Measurements from ENCODE around the gene INTS7.
A peak's percentile ranks its signal among the peaks of the same experiment; 100 is the strongest.

The INTS7 gene

GRCh38 chr1:212035123-212035834 is at the start of gene INTS7, which contains the start of gene DTL:
Gene INTS7 (minus strand): TSS chr1:212035557. CDS start chr1:212035437, 120 bp downstream.
Gene DTL (plus strand): TSS chr1:212035748. CDS start chr1:212035891, 143 bp downstream.
- DNase-seq (ENCODE audit: low read depth, low spot score) = peak; percentile 99

GRCh38 chr1:212082765-212083406 is 47.5 kb upstream of the INTS7 start:
- no peak for DNase-seq (ENCODE audit: low read depth, low spot score)

GRCh38 chr1:212078826-212079225 is 43.5 kb upstream of the INTS7 start:
- no peak for DNase-seq (ENCODE audit: low read depth, low spot score)

GRCh38 chr1:212077028-212077427 is 41.7 kb upstream of the INTS7 start:
- no peak for DNase-seq (ENCODE audit: low read depth, low spot score)

- no peak for DNase-seq (ENCODE audit: low read depth, low spot score)
Measured at GRCh38 chr1:212074856-212075255, 39.5 kb upstream of the INTS7 start.

GRCh38 chr1:212074313-212074712 is 39.0 kb upstream of the INTS7 start:
- DNase-seq (ENCODE audit: low read depth, low spot score) = no peak

- no peak for DNase-seq (ENCODE audit: low read depth, low spot score)
Measured at GRCh38 chr1:212073490-212073889, 38.1 kb upstream of the INTS7 start.

- no peak for DNase-seq (ENCODE audit: low read depth, low spot score)
Measured at GRCh38 chr1:212072047-212072446, 36.7 kb upstream of the INTS7 start.

GRCh38 chr1:212070720-212071302 is 35.5 kb upstream of the INTS7 start:
- peak; percentile 17 for DNase-seq (ENCODE audit: low read depth, low spot score)

- DNase-seq (ENCODE audit: low read depth, low spot score) = no peak
Measured at GRCh38 chr1:212067787-212068186, 32.4 kb upstream of the INTS7 start.

GRCh38 chr1:212062832-212063438 is 27.6 kb upstream of the INTS7 start:
- peak; percentile 21 for DNase-seq (ENCODE audit: low read depth, low spot score)

- DNase-seq (ENCODE audit: low read depth, low spot score) = no peak
Measured at GRCh38 chr1:212060632-212061472, 25.5 kb upstream of the INTS7 start.

GRCh38 chr1:212055333-212055732 is 20.0 kb upstream of the INTS7 start:
- no peak for DNase-seq (ENCODE audit: low read depth, low spot score)

GRCh38 chr1:212053993-212054392 is 18.6 kb upstream of the INTS7 start:
- no peak for DNase-seq (ENCODE audit: low read depth, low spot score)

- no peak for DNase-seq (ENCODE audit: low read depth, low spot score)
Measured at GRCh38 chr1:212045981-212046380, 10.6 kb upstream of the INTS7 start.

GRCh38 chr1:212044851-212045250 is 9.5 kb upstream of the INTS7 start:
- DNase-seq (ENCODE audit: low read depth, low spot score) = no peak

GRCh38 chr1:212042436-212042835 is 7.1 kb upstream of the INTS7 start:
- DNase-seq (ENCODE audit: low read depth, low spot score) = no peak

- DNase-seq (ENCODE audit: low read depth, low spot score) = no peak
Measured at GRCh38 chr1:212040629-212041412, 5.5 kb upstream of the INTS7 start.

GRCh38 chr1:212039622-212040021 is 4.3 kb upstream of the INTS7 start:
- DNase-seq (ENCODE audit: low read depth, low spot score) = no peak

- no peak for DNase-seq (ENCODE audit: low read depth, low spot score)
Measured at GRCh38 chr1:212037900-212038299, 2.5 kb upstream of the INTS7 start.

Data from smooth muscle cell of the brain vasculature (primary cell).